Glutamatergic neuron (in vitro differentiated cells): ENCODE data around the gene KIAA1217. TPM values are rescaled to one million over a fixed set of nuclear protein-coding genes. Genes with fewer than 3 reads are reported as not detected.

Experiments
- DNase-seq: peaks from one replicate; pipeline ENCODE4 v3.0.0; 2022
- H3K27ac Mint-ChIP-seq: one replicate; pipeline ENCODE4 v1.8.0; 2020; ENCODE audit warnings: mild to moderate bottlenecking, mixed read lengths, inconsistent platforms; ENCODE audit not compliant: unreplicated experiment
- H3K27me3 Mint-ChIP-seq: one replicate; pipeline ENCODE4 v1.8.0; 2020; ENCODE audit warnings: mild to moderate bottlenecking, moderate library complexity, mixed read lengths, inconsistent platforms; ENCODE audit not compliant: unreplicated experiment
- H3K36me3 Mint-ChIP-seq: one replicate; pipeline ENCODE4 v1.8.0; 2020; ENCODE audit warnings: mild to moderate bottlenecking, mixed read lengths, inconsistent platforms; ENCODE audit not compliant: unreplicated experiment
- H3K4me1 Mint-ChIP-seq: one replicate; pipeline ENCODE4 v1.8.0; 2020; ENCODE audit warnings: mild to moderate bottlenecking, low read depth, mixed read lengths, inconsistent platforms; ENCODE audit not compliant: unreplicated experiment
- H3K4me3 Mint-ChIP-seq: one replicate; pipeline ENCODE4 v1.8.0; 2020; ENCODE audit warnings: mild to moderate bottlenecking, mixed read lengths, inconsistent platforms; ENCODE audit not compliant: unreplicated experiment
- H3K9me3 Mint-ChIP-seq: one replicate; pipeline ENCODE4 v1.8.0; 2020; ENCODE audit warnings: mild to moderate bottlenecking, moderate library complexity, mixed read lengths, inconsistent platforms; ENCODE audit not compliant: unreplicated experiment
- CTCF ChIP-seq: fragments of 200-600 bp; sonication (generic); IDR thresholded peaks from one replicate; pipeline ENCODE4 v1.5.0; 2021; ENCODE audit not compliant: partially characterized antibody, unreplicated experiment
- total RNA-seq: library from RNA; stranded (reverse); fragmentation: NEBNext Ultra II Directional; extraction: Animal tissue kit (Norgen Biotek cat#: 25700); gene quantifications from one replicate; pipeline ENCODE4 v1.2.1, GENCODE V29; 2021; ENCODE audit not compliant: unreplicated experiment

The KIAA1217 gene
- total RNA-seq, 1 donor from 2014 or later, result 4.4 TPM

DNA sequence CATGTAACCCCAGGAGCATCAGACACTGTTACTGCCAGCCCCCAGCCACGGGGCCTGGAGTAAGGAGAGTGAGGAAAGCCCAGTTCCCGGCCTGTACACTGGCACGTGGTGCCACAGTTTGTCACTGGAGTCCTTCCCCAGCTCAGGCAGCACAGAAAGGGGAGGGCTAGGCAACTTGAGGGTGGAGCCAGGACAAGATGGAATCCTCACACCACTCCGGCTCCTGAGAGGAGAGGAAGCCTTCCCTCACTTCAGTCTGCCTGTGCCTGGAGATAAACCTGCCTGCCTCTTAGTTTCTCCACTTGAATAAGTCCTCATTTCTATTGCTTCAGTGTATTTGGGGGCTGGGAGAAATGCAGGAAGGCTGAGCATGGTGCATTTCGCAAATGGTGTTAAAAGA is 176.0 kb downstream of the KIAA1217 start:
- Mint-ChIP-seq H3K9me3 (no peaks in the 10 kb centered on the region), H3K27me3 (peaks cover 2% of the 10 kb centered on the region), H3K4me1 (peaks cover 19% of the 10 kb centered on the region), H3K27ac (no peak overlapping the region), H3K4me3 (no peak overlapping the region), H3K36me3 (no peaks in the 10 kb centered on the region)
- no peak for DNase-seq
- TF ChIP-seq CTCF, result no peak

- H3K4me3 Mint-ChIP-seq, result no peak overlapping the region
- H3K9me3 Mint-ChIP-seq, result no peaks in the 10 kb centered on the region
- DNase-seq, result no peak
Measured at GRCh38 chr10:24385776-24386175, 176.8 kb downstream of the KIAA1217 start.

GRCh38 chr10:24390146-24390700 is 181.3 kb downstream of the KIAA1217 start:
- Mint-ChIP-seq H3K27me3 (no peaks in the 10 kb centered on the region), H3K4me3 (no peak overlapping the region), H3K9me3 (no peaks in the 10 kb centered on the region), H3K36me3 (no peaks in the 10 kb centered on the region), H3K4me1 (peaks cover 1% of the 10 kb centered on the region), H3K27ac (no peak overlapping the region)
- TF ChIP-seq CTCF, result no peak
- DNase-seq, result no peak

More at GRCh38 chr10:24385776-24386175, 176.8 kb downstream of the KIAA1217 start:
- Mint-ChIP-seq H3K27ac (no peak overlapping the region), H3K36me3 (no peaks in the 10 kb centered on the region), H3K27me3 (peaks cover 2% of the 10 kb centered on the region), H3K4me1 (peaks cover 19% of the 10 kb centered on the region)
- TF ChIP-seq CTCF, result no peak

DNA sequence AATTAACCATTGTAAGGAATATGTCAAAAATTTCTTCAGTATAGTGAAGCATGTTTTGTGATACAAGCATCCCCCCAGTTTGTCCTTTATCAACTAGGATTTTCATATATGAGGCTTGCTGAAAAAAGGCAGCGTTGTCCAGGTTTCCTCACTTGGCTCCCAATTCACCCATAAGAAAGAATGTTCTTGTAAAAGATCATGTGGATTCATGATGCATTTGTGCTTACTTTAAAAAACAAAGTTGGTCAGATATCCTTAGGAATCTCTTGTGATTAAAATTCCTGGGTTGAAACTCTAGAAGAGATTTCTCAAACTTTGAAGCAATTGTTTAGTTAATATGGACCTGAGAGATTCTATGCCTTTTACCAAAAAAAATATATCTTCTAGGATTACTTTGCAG is 181.8 kb downstream of the KIAA1217 start:
- Mint-ChIP-seq H3K27me3 (no peaks in the 10 kb centered on the region), H3K4me1 (no peaks in the 10 kb centered on the region), H3K9me3 (no peaks in the 10 kb centered on the region), H3K36me3 (no peaks in the 10 kb centered on the region), H3K4me3 (no peak overlapping the region), H3K27ac (no peak overlapping the region)
- TF ChIP-seq CTCF, result no peak
- no peak for DNase-seq

DNA sequence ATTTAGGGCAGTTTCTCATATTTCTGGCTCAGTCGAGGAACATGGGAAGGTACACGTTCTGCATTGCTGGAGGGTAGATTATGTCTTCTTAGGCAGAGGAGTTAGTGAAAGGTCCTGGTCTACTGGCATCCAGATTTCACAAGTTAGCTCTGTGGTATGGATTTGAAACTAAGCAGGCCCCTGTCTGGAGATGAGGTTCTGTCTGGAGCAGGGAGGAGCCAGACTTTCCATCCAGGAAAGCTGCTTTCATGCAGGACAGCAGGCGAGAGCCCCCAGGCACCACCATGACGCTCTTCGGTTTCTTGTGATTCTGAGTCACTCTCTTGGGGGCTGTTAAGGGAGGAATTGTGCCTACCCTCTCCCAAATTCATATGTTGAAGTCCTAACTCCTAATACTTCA is 184.3 kb downstream of the KIAA1217 start:
- no peaks in the 10 kb centered on the region for H3K4me1 Mint-ChIP-seq
- H3K36me3 Mint-ChIP-seq, result no peaks in the 10 kb centered on the region
- no peaks in the 10 kb centered on the region for H3K27me3 Mint-ChIP-seq
- TF ChIP-seq CTCF, result no peak
- no peak overlapping the region for H3K4me3 Mint-ChIP-seq
- no peak overlapping the region for H3K27ac Mint-ChIP-seq
- no peaks in the 10 kb centered on the region for H3K9me3 Mint-ChIP-seq
- DNase-seq, result no peak
